WTC11 (cell line): ENCODE measurements around the gene CXCL5. TPM values are rescaled to one million over a fixed set of nuclear protein-coding genes. Genes with fewer than 3 reads are reported as not detected.

Experiments used
- ATAC-seq: fragments of 200-7000 bp; cut with Tn5 transposase; 2 replicates; pipeline ENCODE4 v1.10.0; 2021; ENCODE audit warnings: mild to moderate bottlenecking, moderate library complexity
- CTCF ChIA-PET: fragments of 300-600 bp; sonication (Branson Sonifier 250); formaldehyde crosslinking; loops from one replicate; lab custom pipeline; 2021; ENCODE audit warnings: antibody characterized with exemption; lab: Charles Lee
- POLR2A ChIA-PET: fragments of 350-600 bp; sonication (Branson Sonifier 250); formaldehyde crosslinking; loops from one replicate; lab custom pipeline; 2021; ENCODE audit warnings: antibody characterized with exemption; lab: Charles Lee
- DNase-seq: peaks from one replicate; pipeline ENCODE4 v3.0.0; 2021; ENCODE audit warnings: low spot score
- H3K27ac Mint-ChIP-seq: 2 replicates; pipeline ENCODE4 v1.8.0; 2021; ENCODE audit warnings: mixed read lengths
- H3K27me3 Mint-ChIP-seq: 2 replicates; pipeline ENCODE4 v1.8.0; 2021; ENCODE audit warnings: low read depth, mild to moderate bottlenecking, moderate library complexity, mixed read lengths
- H3K36me3 Mint-ChIP-seq: 2 replicates; pipeline ENCODE4 v1.8.0; 2021; ENCODE audit warnings: mixed read lengths
- H3K4me1 Mint-ChIP-seq: 2 replicates; pipeline ENCODE4 v1.8.0; 2022; ENCODE audit warnings: mixed read lengths
- H3K4me3 Mint-ChIP-seq: 2 replicates; pipeline ENCODE4 v1.8.0; 2021; ENCODE audit warnings: mild to moderate bottlenecking, moderate library complexity, mixed read lengths
- H3K9me3 Mint-ChIP-seq: 2 replicates; pipeline ENCODE4 v1.8.0; 2021; ENCODE audit warnings: mixed read lengths
- CBFB ChIP-seq: sonication (generic); formaldehyde crosslinking; IDR thresholded peaks from 2 replicates; pipeline ENCODE4 v1.8.1; 2022; ENCODE audit warnings: mild to moderate bottlenecking, low read depth, missing genetic modification reagents
- FOXJ3 ChIP-seq: sonication (generic); formaldehyde crosslinking; IDR thresholded peaks from 2 replicates; pipeline ENCODE4 v1.9.0; 2021; ENCODE audit warnings: missing genetic modification reagents, mild to moderate bottlenecking, borderline replicate concordance
- FOXP1 ChIP-seq: sonication (generic); formaldehyde crosslinking; IDR thresholded peaks from 2 replicates; pipeline ENCODE4 v1.8.0; 2022; ENCODE audit warnings: missing genetic modification reagents, mild to moderate bottlenecking, moderate library complexity, borderline replicate concordance
- GTF2I ChIP-seq: fragments of 250-450 bp; sonication (Bioruptor Pico); conservative IDR thresholded peaks from 2 replicates; pipeline ENCODE4 v1.4.0; 2021; ENCODE audit warnings: mild to moderate bottlenecking
- HMGA2 ChIP-seq: fragments of 250-450 bp; sonication (Bioruptor Pico); IDR thresholded peaks from 2 replicates; pipeline ENCODE4 v1.4.0; 2021; ENCODE audit warnings: mild to moderate bottlenecking, moderate library complexity
- JUN ChIP-seq: sonication (generic); formaldehyde crosslinking; IDR thresholded peaks from 2 replicates; pipeline ENCODE4 v1.8.0; 2023; ENCODE audit warnings: mild to moderate bottlenecking, missing genetic modification reagents
- MXD4 ChIP-seq: fragments of 250-450 bp; sonication (Bioruptor Pico); IDR thresholded peaks from 2 replicates; pipeline ENCODE4 v1.8.0; 2021; ENCODE audit warnings: mild to moderate bottlenecking, moderate library complexity, borderline replicate concordance
- NFE2L1 ChIP-seq: sonication (generic); formaldehyde crosslinking; IDR thresholded peaks from 2 replicates; pipeline ENCODE4 v1.8.1; 2023; ENCODE audit warnings: missing genetic modification reagents
- NFYB ChIP-seq: sonication (generic); formaldehyde crosslinking; conservative IDR thresholded peaks from 2 replicates; pipeline ENCODE4 v1.8.0; 2022; ENCODE audit warnings: low read depth, missing genetic modification reagents
- PRRX2 ChIP-seq: fragments of 250-450 bp; sonication (Bioruptor Pico); IDR thresholded peaks from 2 replicates; pipeline ENCODE4 v1.8.0; 2021; ENCODE audit warnings: mild to moderate bottlenecking
- RORB ChIP-seq: fragments of 250-450 bp; sonication (Bioruptor Pico); IDR thresholded peaks from 2 replicates; pipeline ENCODE4 v1.9.0; 2021; ENCODE audit warnings: mild to moderate bottlenecking
- SP1 ChIP-seq: sonication (generic); formaldehyde crosslinking; conservative IDR thresholded peaks from 2 replicates; pipeline ENCODE4 v1.8.1; 2022; ENCODE audit warnings: missing genetic modification reagents
- ZBTB21 ChIP-seq: sonication (generic); formaldehyde crosslinking; IDR thresholded peaks from 2 replicates; pipeline ENCODE4 v1.8.1; 2023; ENCODE audit warnings: mild to moderate bottlenecking, missing genetic modification reagents, borderline replicate concordance
- ZNF138 ChIP-seq: sonication (generic); formaldehyde crosslinking; conservative IDR thresholded peaks from 2 replicates; pipeline ENCODE4 v1.8.1; 2022; ENCODE audit warnings: mild to moderate bottlenecking, moderate library complexity, missing genetic modification reagents
- ZNF263 ChIP-seq: sonication (generic); formaldehyde crosslinking; IDR thresholded peaks from 2 replicates; pipeline ENCODE4 v1.8.1; 2022; ENCODE audit warnings: low read depth, mild to moderate bottlenecking, moderate library complexity, missing genetic modification reagents
- ZNF317 ChIP-seq: sonication (generic); formaldehyde crosslinking; IDR thresholded peaks from 2 replicates; pipeline ENCODE4 v1.8.1; 2023; ENCODE audit warnings: low read depth, mild to moderate bottlenecking, moderate library complexity, missing genetic modification reagents, borderline replicate concordance
- ZNF671 ChIP-seq: fragments of 250-450 bp; sonication (Bioruptor Pico); IDR thresholded peaks from 2 replicates; pipeline ENCODE4 v1.8.0; 2021; ENCODE audit warnings: mild to moderate bottlenecking
- total RNA-seq: library from RNA; stranded (reverse); gene quantifications from 3 replicates; pipeline ENCODE4 v1.2.3, GENCODE V29; 2021
- TF ChIP-seq, protein P1 (sequence below): sonication (generic); formaldehyde crosslinking; IDR thresholded peaks from 2 replicates; pipeline ENCODE4 v1.8.1; 2023; ENCODE audit warnings: mild to moderate bottlenecking, missing genetic modification reagents, borderline replicate concordance
- TF ChIP-seq, protein P2 (sequence below): sonication (generic); formaldehyde crosslinking; IDR thresholded peaks from 2 replicates; pipeline ENCODE4 v1.8.1; 2023; ENCODE audit warnings: mild to moderate bottlenecking, missing genetic modification reagents
- TF ChIP-seq, protein P3 (sequence below): sonication (generic); formaldehyde crosslinking; IDR thresholded peaks from 2 replicates; pipeline ENCODE4 v1.8.0; 2022; ENCODE audit warnings: mild to moderate bottlenecking, missing genetic modification reagents
- TF ChIP-seq, protein P4 (sequence below): fragments of 250-450 bp; sonication (Bioruptor Pico); conservative IDR thresholded peaks from 2 replicates; pipeline ENCODE4 v1.9.0; 2021; ENCODE audit warnings: mild to moderate bottlenecking
- TF ChIP-seq, protein P5 (sequence below): fragments of 250-450 bp; sonication (Bioruptor Pico); IDR thresholded peaks from 2 replicates; pipeline ENCODE4 v2.1.2; 2022; ENCODE audit warnings: mild to moderate bottlenecking, moderate library complexity
- TF ChIP-seq, protein P6 (sequence below): sonication (generic); formaldehyde crosslinking; IDR thresholded peaks from 2 replicates; pipeline ENCODE4 v1.8.0; 2023; ENCODE audit warnings: missing genetic modification reagents

Gene CXCL5
- total RNA-seq, 1 experiment from 2014 or later: 3.6 TPM

DNA sequence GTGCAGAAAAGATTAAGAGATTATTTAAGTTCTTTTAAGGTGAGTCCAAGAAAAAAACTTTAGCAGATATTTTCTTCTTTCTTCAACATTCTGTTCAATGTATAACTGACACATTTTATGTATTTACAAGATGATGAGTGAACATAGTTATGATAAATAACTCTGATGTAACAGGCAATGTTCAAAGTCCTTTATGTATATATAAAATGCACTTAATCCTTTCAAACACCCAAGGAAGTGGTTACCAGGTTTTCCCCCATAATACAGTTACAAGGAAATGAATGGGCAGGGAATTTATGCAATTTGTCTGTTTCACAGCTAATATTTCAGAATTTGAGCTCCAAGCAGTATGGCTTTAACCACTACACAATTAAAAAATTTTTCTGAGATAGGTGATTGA is 31.8 kb upstream of the CXCL5 start:
- ATAC-seq: no peak
- TF ChIP-seq, protein P1, sequence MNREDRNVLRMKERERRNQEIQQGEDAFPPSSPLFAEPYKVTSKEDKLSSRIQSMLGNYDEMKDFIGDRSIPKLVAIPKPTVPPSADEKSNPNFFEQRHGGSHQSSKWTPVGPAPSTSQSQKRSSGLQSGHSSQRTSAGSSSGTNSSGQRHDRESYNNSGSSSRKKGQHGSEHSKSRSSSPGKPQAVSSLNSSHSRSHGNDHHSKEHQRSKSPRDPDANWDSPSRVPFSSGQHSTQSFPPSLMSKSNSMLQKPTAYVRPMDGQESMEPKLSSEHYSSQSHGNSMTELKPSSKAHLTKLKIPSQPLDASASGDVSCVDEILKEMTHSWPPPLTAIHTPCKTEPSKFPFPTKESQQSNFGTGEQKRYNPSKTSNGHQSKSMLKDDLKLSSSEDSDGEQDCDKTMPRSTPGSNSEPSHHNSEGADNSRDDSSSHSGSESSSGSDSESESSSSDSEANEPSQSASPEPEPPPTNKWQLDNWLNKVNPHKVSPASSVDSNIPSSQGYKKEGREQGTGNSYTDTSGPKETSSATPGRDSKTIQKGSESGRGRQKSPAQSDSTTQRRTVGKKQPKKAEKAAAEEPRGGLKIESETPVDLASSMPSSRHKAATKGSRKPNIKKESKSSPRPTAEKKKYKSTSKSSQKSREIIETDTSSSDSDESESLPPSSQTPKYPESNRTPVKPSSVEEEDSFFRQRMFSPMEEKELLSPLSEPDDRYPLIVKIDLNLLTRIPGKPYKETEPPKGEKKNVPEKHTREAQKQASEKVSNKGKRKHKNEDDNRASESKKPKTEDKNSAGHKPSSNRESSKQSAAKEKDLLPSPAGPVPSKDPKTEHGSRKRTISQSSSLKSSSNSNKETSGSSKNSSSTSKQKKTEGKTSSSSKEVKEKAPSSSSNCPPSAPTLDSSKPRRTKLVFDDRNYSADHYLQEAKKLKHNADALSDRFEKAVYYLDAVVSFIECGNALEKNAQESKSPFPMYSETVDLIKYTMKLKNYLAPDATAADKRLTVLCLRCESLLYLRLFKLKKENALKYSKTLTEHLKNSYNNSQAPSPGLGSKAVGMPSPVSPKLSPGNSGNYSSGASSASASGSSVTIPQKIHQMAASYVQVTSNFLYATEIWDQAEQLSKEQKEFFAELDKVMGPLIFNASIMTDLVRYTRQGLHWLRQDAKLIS (CRISPR knock-in tag): no peak
- TF ChIP-seq PRRX2 (CRISPR knock-in tag): no peak
- TF ChIP-seq ZNF263: no peak
- TF ChIP-seq, protein P2, sequence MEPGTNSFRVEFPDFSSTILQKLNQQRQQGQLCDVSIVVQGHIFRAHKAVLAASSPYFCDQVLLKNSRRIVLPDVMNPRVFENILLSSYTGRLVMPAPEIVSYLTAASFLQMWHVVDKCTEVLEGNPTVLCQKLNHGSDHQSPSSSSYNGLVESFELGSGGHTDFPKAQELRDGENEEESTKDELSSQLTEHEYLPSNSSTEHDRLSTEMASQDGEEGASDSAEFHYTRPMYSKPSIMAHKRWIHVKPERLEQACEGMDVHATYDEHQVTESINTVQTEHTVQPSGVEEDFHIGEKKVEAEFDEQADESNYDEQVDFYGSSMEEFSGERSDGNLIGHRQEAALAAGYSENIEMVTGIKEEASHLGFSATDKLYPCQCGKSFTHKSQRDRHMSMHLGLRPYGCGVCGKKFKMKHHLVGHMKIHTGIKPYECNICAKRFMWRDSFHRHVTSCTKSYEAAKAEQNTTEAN: no peak
- no peak for TF ChIP-seq ZNF671
- no peak for TF ChIP-seq GTF2I (CRISPR knock-in tag)
- TF ChIP-seq HMGA2: no peak
- TF ChIP-seq MXD4 (CRISPR knock-in tag): no peak
- TF ChIP-seq NFYB (CRISPR knock-in tag): no peak
- TF ChIP-seq ZNF138: no peak
- TF ChIP-seq, protein P3, sequence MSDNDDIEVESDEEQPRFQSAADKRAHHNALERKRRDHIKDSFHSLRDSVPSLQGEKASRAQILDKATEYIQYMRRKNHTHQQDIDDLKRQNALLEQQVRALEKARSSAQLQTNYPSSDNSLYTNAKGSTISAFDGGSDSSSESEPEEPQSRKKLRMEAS: no peak
- TF ChIP-seq, protein P4, sequence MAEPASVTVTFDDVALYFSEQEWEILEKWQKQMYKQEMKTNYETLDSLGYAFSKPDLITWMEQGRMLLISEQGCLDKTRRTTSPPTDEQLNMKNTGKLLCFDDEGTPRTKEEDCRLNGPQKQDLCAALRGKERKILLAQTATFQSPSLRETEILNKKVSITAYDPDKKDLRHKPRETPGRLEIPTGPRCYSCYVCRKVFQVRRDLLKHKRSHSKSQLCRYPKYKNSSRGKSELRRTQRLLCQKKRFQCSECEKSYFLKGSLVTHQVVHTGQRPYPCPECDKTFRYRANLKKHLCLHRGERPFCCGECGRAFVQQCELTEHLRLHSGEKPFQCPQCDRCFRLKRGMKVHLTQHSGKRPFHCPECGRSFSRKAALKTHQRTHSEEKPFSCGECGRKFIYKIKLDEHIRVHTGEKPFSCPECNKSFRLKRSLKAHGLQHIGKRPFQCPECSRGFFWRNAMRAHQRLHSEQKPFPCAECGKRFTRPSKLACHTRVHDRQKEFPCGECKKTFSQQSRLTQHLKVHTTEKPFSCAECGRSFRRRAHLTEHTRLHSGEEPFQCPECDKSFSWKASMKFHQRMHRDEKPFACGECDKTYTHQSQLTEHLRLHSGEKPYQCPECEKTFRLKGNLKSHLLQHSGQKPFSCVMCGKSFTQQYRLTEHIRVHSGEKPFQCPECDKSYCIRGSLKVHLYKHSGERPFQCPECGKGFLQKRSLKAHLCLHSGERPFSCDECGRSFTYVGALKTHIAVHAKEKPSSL (CRISPR knock-in tag): no peak
- TF ChIP-seq FOXP1: no peak
- TF ChIP-seq CBFB (CRISPR knock-in tag): no peak
- TF ChIP-seq, protein P5, sequence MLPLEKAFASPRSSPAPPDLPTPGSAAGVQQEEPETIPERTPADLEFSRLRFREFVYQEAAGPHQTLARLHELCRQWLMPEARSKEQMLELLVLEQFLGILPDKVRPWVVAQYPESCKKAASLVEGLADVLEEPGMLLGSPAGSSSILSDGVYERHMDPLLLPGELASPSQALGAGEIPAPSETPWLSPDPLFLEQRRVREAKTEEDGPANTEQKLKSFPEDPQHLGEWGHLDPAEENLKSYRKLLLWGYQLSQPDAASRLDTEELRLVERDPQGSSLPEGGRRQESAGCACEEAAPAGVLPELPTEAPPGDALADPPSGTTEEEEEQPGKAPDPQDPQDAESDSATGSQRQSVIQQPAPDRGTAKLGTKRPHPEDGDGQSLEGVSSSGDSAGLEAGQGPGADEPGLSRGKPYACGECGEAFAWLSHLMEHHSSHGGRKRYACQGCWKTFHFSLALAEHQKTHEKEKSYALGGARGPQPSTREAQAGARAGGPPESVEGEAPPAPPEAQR (CRISPR knock-in tag): no peak
- no peak for TF ChIP-seq JUN (CRISPR knock-in tag)
- TF ChIP-seq, all 79 proteins: peak for 0
- ChIA-PET POLR2A (no interaction called here), CTCF (no interaction called here)
- H3K27ac Mint-ChIP-seq: no peak overlapping the region
- no peaks in the 10 kb centered on the region for H3K36me3 Mint-ChIP-seq
- no peaks in the 10 kb centered on the region for H3K4me1 Mint-ChIP-seq
- no peaks in the 10 kb centered on the region for H3K27me3 Mint-ChIP-seq
- peaks cover 10% of the 10 kb centered on the region; the same call in 1 of the 2 replicates for H3K9me3 Mint-ChIP-seq
- no peak for DNase-seq
- H3K4me3 Mint-ChIP-seq: no peak overlapping the region

DNA sequence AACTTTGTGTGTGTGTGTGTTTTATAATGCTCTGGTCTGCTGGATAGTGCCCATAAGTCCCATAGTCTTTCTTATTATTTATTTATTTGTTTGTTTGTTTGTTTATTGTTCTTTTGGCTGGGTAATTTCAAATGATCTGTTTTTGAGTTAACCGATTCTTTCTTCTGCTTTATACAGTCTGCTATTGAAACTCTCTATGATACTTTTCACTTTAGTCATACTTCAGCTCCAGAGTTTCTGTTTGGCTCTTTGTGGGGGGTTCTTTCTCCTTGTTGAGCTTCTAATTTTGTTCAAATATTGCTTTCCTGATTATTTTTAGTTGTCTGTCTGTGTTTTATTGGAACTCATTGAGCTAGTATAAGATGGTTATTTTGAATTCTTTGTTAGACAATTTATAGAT is 30.0 kb upstream of the CXCL5 start:
- Mint-ChIP-seq H3K4me3 (no peak overlapping the region), H3K4me1 (no peaks in the 10 kb centered on the region), H3K27ac (peak overlapping the region; percentile 16; the same call in 1 of the 2 replicates), H3K36me3 (no peaks in the 10 kb centered on the region), H3K9me3 (peaks cover 13% of the 10 kb centered on the region; the same call in 1 of the 2 replicates), H3K27me3 (no peaks in the 10 kb centered on the region)
- ATAC-seq (no peak), DNase-seq (no peak)
- CTCF ChIA-PET: interaction anchor here (1.4 kb wide), 1 partner anchor 10 kb away, joined by 4 read pairs; the partner anchor contains the start of gene CXCL3
- TF ChIP-seq ZBTB21 (CRISPR knock-in tag): no peak
- TF ChIP-seq SP1: no peak
- TF ChIP-seq HMGA2: no peak
- TF ChIP-seq ZNF317 (CRISPR knock-in tag): no peak
- no peak for TF ChIP-seq FOXJ3 (CRISPR knock-in tag)
- no peak for TF ChIP-seq RORB
- TF ChIP-seq, protein P6, sequence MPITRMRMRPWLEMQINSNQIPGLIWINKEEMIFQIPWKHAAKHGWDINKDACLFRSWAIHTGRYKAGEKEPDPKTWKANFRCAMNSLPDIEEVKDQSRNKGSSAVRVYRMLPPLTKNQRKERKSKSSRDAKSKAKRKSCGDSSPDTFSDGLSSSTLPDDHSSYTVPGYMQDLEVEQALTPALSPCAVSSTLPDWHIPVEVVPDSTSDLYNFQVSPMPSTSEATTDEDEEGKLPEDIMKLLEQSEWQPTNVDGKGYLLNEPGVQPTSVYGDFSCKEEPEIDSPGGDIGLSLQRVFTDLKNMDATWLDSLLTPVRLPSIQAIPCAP: no peak
- TF ChIP-seq GTF2I (CRISPR knock-in tag): no peak
- TF ChIP-seq NFE2L1 (CRISPR knock-in tag): no peak
- POLR2A ChIA-PET: no interaction called here
